ENCODE measurements around the gene CSRNP3.

CSRNP3 gene

GRCh38 chr2:165679621-165680020, 210.1 kb downstream of the CSRNP3 start:
- no peak for DNase-seq (ENCODE audit: low read depth in 2 of 3, low spot score in 2 of 3)

DNA sequence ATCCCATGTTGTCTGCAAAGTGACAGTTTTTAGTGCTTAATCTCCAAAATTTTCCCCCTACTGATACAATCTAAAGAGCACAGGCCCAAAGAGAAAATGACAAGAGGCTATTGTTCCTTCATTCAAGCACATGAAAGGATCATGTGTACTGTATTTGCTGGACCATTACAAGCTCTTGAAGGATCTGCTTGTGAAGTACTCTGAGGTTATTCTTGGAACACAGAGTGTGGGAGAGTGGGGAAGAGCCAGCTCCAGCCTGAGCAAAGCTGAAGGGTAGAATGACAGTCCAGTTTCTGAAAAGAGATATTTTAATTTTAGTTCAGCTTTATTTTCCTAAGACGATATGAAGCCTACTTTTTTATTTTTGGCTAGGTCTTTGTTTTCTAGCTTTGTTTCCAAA, 212.3 kb downstream of the CSRNP3 start:
- no peak for DNase-seq (ENCODE audit: low read depth in 2 of 3, low spot score in 2 of 3)

GRCh38 chr2:165682546-165682945, 213.0 kb downstream of the CSRNP3 start:
- DNase-seq (ENCODE audit: low read depth in 2 of 3, low spot score in 2 of 3), result no peak

GRCh38 chr2:165686800-165687199, 217.3 kb downstream of the CSRNP3 start:
- no peak for DNase-seq (ENCODE audit: low read depth in 2 of 3, low spot score in 2 of 3)

- DNase-seq (ENCODE audit: low read depth in 2 of 3, low spot score in 2 of 3), result no peak
These were observed 218.0 kb downstream of the CSRNP3 start for GRCh38 chr2:165687426-165688002.

DNA sequence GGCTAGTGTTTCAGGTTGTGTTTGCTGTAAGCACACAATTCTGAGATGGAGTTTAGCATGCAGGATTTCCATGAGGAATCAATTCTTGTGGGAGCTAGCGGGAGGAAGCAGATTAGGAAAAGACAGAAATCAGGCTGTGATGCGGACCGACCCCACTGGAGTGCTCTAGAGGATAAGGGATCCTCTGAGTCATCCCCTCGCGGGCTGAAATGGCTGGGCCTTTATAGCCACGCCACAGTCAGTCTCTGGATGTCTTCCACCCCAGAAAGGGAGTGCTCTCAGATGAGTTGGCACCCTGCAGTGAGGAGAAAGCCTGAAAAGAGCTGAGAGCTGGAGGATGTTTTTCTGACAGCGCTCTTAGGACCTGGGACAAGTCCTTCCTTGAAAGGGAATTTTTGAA, 222.1 kb downstream of the CSRNP3 start:
- no peak for DNase-seq (ENCODE audit: low read depth in 2 of 3, low spot score in 2 of 3)

DNA sequence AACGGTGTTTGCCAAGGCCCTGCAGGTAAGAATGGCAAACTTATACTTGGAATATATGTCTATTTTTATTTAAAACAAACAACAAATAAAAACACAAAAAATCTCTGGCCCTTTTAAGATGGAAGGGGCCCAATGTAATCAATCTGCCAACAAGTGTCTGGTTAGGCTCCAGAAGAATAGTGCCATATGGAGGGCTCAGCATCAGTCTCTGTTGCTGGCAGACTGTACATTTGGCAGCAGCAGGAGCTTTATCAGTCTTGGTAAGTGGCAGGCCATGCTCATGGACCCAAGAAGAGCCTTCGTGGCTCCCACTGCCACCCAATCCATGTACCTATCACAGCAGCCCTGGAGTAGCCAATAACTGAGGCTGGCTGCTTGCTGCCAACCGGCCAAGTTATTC, 223.4 kb downstream of the CSRNP3 start:
- DNase-seq (ENCODE audit: low read depth in 2 of 3, low spot score in 2 of 3), result no peak

GRCh38 chr2:165693838-165694237, 224.3 kb downstream of the CSRNP3 start:
- no peak for DNase-seq (ENCODE audit: low read depth in 2 of 3, low spot score in 2 of 3)

DNA sequence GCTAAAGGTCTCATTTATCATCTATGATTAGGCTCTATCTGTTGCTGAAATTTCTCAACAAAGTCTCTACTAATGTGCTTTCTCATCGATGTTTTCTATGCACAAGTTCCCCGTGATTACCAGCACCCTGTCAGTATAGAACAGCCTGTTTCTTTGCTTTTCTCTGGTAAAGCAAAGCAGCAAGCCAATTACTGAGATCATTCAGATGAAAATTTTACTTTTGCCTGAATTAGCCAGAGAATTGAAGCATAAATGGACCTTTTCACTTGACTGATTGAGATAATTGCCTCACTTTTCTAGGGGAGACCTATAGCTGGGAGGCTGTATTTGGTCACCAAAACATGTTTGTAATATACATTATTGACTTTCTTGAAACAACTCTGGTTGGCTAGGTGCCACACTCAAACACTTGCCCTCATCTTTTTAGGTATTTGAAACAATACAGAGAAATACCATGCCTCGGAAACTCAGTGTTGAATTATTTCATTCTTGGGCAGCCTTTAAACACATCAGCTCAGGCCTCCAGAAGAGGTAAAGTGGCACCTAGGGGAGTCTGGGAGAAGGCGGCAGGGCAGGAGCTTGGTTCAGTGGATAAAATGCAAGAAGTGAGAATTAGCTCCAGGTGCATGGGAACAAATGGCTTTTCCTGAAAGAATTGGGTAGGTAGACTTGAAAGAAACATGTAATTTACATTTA, 228.4 kb downstream of the CSRNP3 start:
- DNase-seq (ENCODE audit: low read depth in 2 of 3, low spot score in 2 of 3), result no peak

DNA sequence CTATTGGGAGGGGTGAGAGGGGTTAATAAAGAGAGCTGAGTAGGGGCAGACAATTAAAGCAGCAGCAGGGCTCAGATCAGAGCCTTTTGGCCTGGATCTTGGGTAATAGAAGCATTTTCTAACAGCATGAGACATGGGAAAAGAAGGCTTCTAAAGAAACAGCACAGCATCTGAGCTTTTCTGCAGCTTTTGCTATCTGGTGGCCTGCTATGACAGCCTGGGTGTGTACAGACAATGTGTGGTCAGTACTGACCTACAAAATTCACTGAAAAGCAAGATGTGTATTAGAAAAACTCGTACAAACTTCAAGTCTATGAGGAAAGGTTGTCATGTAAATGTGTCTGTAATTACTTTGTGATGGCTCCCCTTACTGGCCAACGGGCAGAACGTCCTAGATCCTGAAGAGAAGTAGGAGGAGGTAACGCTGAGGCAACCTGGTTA, 229.0 kb downstream of the CSRNP3 start:
- DNase-seq (ENCODE audit: low read depth in 2 of 3, low spot score in 2 of 3), result no peak

GRCh38 chr2:165699946-165700345, 230.4 kb downstream of the CSRNP3 start:
- no peak for DNase-seq (ENCODE audit: low read depth in 2 of 3, low spot score in 2 of 3)

DNA sequence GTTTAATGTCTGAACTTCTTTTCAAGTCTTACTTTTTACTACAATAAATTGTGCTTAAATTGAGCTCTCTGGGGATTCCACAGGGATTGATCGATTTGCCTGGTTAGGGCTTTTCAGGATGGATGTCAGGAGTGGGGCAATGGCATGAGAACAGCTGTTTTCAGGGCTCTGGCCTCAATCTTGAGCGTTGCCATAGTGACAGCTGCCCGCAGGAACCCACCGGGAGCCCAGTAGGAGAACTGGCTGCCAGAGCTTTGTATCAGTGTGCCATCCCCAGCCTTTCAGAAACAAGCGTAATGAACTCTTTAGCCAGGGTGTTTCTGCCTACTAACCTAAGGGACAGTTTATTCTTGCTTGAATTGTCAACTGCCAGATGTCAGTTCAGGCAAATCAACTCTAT, 231.0 kb downstream of the CSRNP3 start:
- no peak for DNase-seq (ENCODE audit: low read depth in 2 of 3, low spot score in 2 of 3)

GRCh38 chr2:165701147-165701546, 231.6 kb downstream of the CSRNP3 start:
- DNase-seq (ENCODE audit: low read depth in 2 of 3, low spot score in 2 of 3), result no peak

DNA sequence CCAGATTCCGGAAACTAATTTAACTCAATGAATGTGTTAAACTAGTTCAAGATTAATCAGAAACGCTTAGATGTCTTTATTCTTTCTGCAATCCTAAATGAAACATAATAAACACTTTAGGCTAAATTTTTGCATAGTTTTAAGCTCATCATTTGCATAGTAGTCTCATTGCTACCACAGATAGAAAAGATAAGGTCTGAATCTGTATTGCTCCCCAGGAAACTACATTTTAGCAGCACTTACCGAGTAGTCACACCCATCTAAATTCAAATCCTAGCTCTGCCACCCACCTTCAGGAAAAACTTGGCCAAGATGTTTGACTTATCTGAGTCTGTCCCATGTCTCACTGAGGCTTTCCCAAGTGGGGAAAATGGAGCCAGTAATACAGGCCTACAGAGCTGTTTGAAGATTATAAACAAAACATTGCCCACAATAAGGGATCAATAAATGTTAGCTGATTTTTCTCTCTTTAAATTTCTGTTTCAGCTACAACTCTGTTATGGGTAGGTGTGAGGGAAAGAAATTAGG, 237.5 kb downstream of the CSRNP3 start:
- no peak for DNase-seq (ENCODE audit: low read depth in 2 of 3, low spot score in 2 of 3)

- no peak for DNase-seq (ENCODE audit: low read depth in 2 of 3, low spot score in 2 of 3)
These were observed 246.6 kb downstream of the CSRNP3 start for GRCh38 chr2:165716091-165716490.

- DNase-seq (ENCODE audit: low read depth in 2 of 3, low spot score in 2 of 3), result no peak
These were observed 249.2 kb downstream of the CSRNP3 start for GRCh38 chr2:165718610-165719210.

DNA sequence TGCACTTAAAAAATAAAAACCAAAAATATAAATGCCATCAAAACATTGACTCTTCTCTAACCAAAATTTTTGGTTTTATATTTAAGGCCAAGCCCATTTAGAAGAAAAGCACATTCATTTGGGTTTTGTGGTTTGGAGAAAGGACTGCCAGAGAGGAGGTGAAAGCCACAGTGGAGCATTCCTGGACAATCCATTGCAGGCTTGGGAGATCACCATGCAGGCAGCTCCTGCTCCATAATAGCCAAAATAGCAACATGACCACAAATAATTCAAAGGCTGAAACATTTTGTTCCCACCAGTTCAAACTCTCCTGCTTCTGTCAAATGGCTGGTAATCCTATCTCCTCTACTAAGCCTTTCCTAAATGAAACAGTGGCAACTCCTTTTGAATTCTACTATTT, 251.0 kb downstream of the CSRNP3 start:
- DNase-seq (ENCODE audit: low read depth in 2 of 3, low spot score in 2 of 3), result no peak

GRCh38 chr2:165725421-165725820, 255.9 kb downstream of the CSRNP3 start:
- DNase-seq (ENCODE audit: low read depth in 2 of 3, low spot score in 2 of 3), result no peak
